B cell (primary cell): Measurements from ENCODE around the gene SLC5A10. TPM values are rescaled to one million over a fixed set of nuclear protein-coding genes. Genes with fewer than 3 reads are reported as not detected.
A peak's percentile ranks its signal among the peaks of the same experiment; 100 is the strongest.
"Not testable (repeated sequence)": the region's sequence is repeated elsewhere in the genome, so short reads cannot be mapped to it uniquely, and the experiment has no call there.

ENCODE experiments used
- ATAC-seq: fragments of 200-7000 bp; cut with Tn5 transposase; one replicate; pipeline ENCODE4 v1.10.0; 2021; ENCODE audit warnings: low read depth, mild to moderate bottlenecking, moderate number of reproducible peaks, moderate library complexity
- CTCF ChIA-PET: fragments of 350-600 bp; sonication (Branson Sonifier 250); formaldehyde crosslinking; loops from one replicate; lab custom pipeline; 2021; ENCODE audit warnings: antibody characterized with exemption, inconsistent platforms; lab: Charles Lee
- POLR2A ChIA-PET: fragments of 350-600 bp; sonication (Branson Sonifier 250); formaldehyde crosslinking; loops from one replicate; lab custom pipeline; 2021; ENCODE audit warnings: antibody characterized with exemption; lab: Charles Lee
- DNase-seq: peaks from one replicate; pipeline ENCODE4 v3.0.0; 2013
- H2AFZ ChIP-seq: 2 replicates; pipeline ENCODE4 v1.6.1; 2012; ENCODE audit warnings: mild to moderate bottlenecking, low read depth, low read length; ENCODE audit not compliant: insufficient read depth, poor library complexity, severe bottlenecking
- H3K27ac ChIP-seq, 2 donors: 1 replicate in 1 of 2; 2 replicates in 1 of 2; pipeline ENCODE4 v1.5.1; 2012 to 2013; ENCODE audit warnings: low read length in 2 of 2, mild to moderate bottlenecking in 2 of 2, moderate library complexity in 1 of 2
- H3K27me3 ChIP-seq, 4 experiments: fragments of 200-600 bp in 1 of 4; sonication (generic) in 1 of 4; replicated peaks in 1 of 4; 1 replicate in 2 of 4; 2 replicates in 2 of 4; pipeline versions ENCODE4 v1.6.1 to v1.7.0; 2013 to 2016; ENCODE audit warnings: low read length in 3 of 4, mild to moderate bottlenecking in 2 of 4, mixed read lengths in 1 of 4, moderate library complexity in 1 of 4; ENCODE audit not compliant: insufficient read depth in 4 of 4, control insufficient read depth in 3 of 4; ENCODE audit errors: control extremely low read depth in 1 of 4
- H3K36me3 ChIP-seq, 2 experiments: replicated peaks in 1 of 2; 1 replicate in 1 of 2; 2 replicates in 1 of 2; pipeline versions ENCODE4 v1.6.1 to v1.7.1; 2013; ENCODE audit warnings: low read length in 1 of 2; ENCODE audit not compliant: insufficient read depth in 2 of 2, control insufficient read depth in 1 of 2; ENCODE audit errors: control extremely low read depth in 1 of 2, extremely low read depth in 1 of 2
- H3K4me1 ChIP-seq, 2 donors: fragments of 200-600 bp in 1 of 2; sonication (generic) in 1 of 2; 1 replicate in 1 of 2; 2 replicates in 1 of 2; pipeline versions ENCODE4 v1.5.1 to v1.6.1; 2013 to 2017; ENCODE audit warnings: low read length in 2 of 2; ENCODE audit not compliant: control insufficient read depth in 2 of 2, insufficient read depth in 2 of 2
- H3K4me2 ChIP-seq: replicated peaks from 2 replicates; pipeline ENCODE3; 2012; ENCODE audit warnings: mild to moderate bottlenecking, low read depth, low read length; ENCODE audit not compliant: poor library complexity, severe bottlenecking
- H3K4me3 ChIP-seq, 5 experiments: fragments of 200-600 bp in 1 of 5; sonication (generic) in 1 of 5; 1 replicate in 3 of 5; 2 replicates in 2 of 5; pipeline versions ENCODE4 v1.5.1 to v1.7.0; 2011 to 2016; ENCODE audit warnings: low read length in 4 of 5, mild to moderate bottlenecking in 4 of 5, low read depth in 2 of 5, control low read depth in 1 of 5, moderate library complexity in 1 of 5; ENCODE audit not compliant: insufficient read depth in 1 of 5; ENCODE audit errors: control extremely low read depth in 1 of 5, extremely low read depth in 1 of 5
- H3K79me2 ChIP-seq: fragments of 200-600 bp; sonication (generic); one replicate; pipeline ENCODE4 v1.6.0; 2016; ENCODE audit warnings: low read length; ENCODE audit not compliant: control insufficient read depth, insufficient read depth
- H3K9ac ChIP-seq: fragments of 200-600 bp; sonication (generic); 2 replicates; pipeline ENCODE4 v1.6.1; 2017; ENCODE audit warnings: mild to moderate bottlenecking, low read length, moderate library complexity
- H3K9me3 ChIP-seq, 3 donors: one replicate each; pipeline versions ENCODE4 v1.6.1 to v1.7.1; 2013; ENCODE audit warnings: low read length in 2 of 3; ENCODE audit not compliant: control insufficient read depth in 2 of 3, insufficient read depth in 1 of 3; ENCODE audit errors: control extremely low read depth in 1 of 3
- H4K20me1 ChIP-seq: 2 replicates; pipeline ENCODE4 v1.6.0; 2012; ENCODE audit warnings: mild to moderate bottlenecking, low read length; ENCODE audit not compliant: insufficient read depth, control insufficient read depth, poor library complexity, severe bottlenecking
- H3K27ac Mint-ChIP-seq: one replicate; pipeline ENCODE4 v1.8.0; 2021; ENCODE audit warnings: mixed read lengths
- H3K27me3 Mint-ChIP-seq: one replicate; pipeline ENCODE4 v1.8.0; 2021; ENCODE audit warnings: mixed read lengths
- H3K4me1 Mint-ChIP-seq: one replicate; pipeline ENCODE4 v1.8.0; 2021; ENCODE audit warnings: mixed read lengths
- H3K4me3 Mint-ChIP-seq: one replicate; pipeline ENCODE4 v1.8.0; 2021; ENCODE audit warnings: mixed read lengths
- H3K9me3 Mint-ChIP-seq: one replicate; pipeline ENCODE4 v1.8.0; 2022; ENCODE audit warnings: mixed read lengths; ENCODE audit not compliant: insufficient read depth
- WGBS: methylation state at CpG from one replicate; pipeline ENCODE4 v1.1.5; 2013; ENCODE audit warnings: missing lambda C conversion rate; ENCODE audit not compliant: insufficient coverage; 5-methylcytosine and 5-hydroxymethylcytosine counted together
- intact Hi-C: fragments of 100-400 bp; cut with micrococcal nuclease; formaldehyde crosslinking; loops from one replicate; pipeline ENCODE4 v1.10.0; 2022
- polyA plus RNA-seq: library from polyadenylated mRNA; depleted of rRNA; stranded (reverse); fragments of >200 nt; gene quantifications from 2 replicates; pipeline ENCODE4 v1.2.3, GENCODE V29; 2012
- total RNA-seq, 2 donors: library from RNA; stranded (reverse); fragments of 120-200 nt in 1 of 2; gene quantifications; 1 replicate in 1 of 2; 2 replicates in 1 of 2; pipeline versions ENCODE4 v1.2.3 to v1.2.4, GENCODE V29; 2013 to 2022
- TF ChIP-seq, protein P1 (sequence below): fragments of 200-600 bp; IDR thresholded peaks from one replicate; pipeline ENCODE4 v1.8.0; 2022; ENCODE audit warnings: antibody characterized with exemption, mild to moderate bottlenecking

Gene SLC5A10
- total and polyA plus RNA-seq, 2 donors (not counting 1 experiment from before 2014, with no cell fraction given): not detected

DNA sequence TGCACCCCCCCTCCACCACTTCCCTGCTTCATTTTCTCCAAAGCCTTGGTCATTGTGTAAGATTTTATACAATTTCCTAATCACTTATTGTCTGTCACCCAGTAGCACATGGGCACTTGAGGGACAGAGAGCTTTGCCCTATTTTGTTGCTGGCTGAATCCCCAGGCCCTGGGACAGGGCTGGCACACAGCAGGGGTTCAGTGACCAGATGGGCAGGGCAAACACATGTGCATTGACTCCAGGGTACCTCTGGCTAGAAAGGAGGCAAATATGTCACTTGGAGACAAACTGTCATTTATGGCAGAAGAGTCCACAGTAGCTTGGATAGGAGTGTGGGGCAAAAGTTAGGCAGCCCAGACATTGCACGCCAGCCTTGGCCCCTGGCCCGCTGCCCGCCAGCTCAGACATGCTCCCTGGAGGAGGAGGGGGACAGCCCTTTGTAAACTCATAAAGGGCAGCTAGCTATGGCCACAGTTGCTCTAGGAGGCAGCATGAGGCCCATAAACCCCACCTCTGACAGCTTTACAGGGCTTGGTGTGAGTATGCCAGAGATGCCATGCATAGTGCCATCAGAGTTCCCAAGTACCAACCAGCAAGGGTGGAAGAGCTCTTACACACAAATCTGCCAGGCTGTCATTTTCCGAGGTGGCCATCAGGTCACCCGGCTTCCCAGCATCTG is 78.9 kb downstream of the SLC5A10 start:
- WGBS: no CpG with 5 or more reads among the region's 5 CpGs
- H3K79me2 ChIP-seq, H3K4me1 ChIP-seq, DNase-seq, H3K27me3 ChIP-seq, H3K4me3 Mint-ChIP-seq, H3K4me1 Mint-ChIP-seq, ATAC-seq, H2AFZ ChIP-seq, CTCF ChIA-PET, H3K9ac ChIP-seq, H3K4me2 ChIP-seq, H3K27ac ChIP-seq, H3K27ac Mint-ChIP-seq, H3K27me3 Mint-ChIP-seq, H3K9me3 Mint-ChIP-seq, H3K36me3 ChIP-seq, H3K4me3 ChIP-seq, H3K9me3 ChIP-seq, POLR2A ChIA-PET, intact Hi-C loops, H4K20me1 ChIP-seq: not testable (repeated sequence)

DNA sequence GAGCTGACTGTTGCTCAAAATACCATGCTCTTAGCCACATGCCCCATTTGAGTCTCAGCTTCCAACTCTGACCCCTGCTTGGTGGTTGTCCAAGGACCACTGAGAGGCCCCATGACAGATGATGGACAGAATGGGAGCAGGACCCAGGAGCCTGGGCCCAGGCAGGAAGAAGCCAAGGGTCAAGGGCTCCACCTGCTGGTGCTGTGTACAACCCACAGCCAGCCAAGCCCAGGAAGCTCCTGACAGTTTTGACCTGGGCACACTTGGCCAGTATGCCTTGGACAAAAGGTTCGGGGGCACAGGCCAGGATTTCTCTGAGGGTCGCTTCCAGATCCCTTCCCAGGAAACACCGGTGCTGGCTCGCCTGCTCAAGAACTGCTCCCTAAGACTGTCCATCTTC is 79.8 kb downstream of the SLC5A10 start:
- H3K27ac ChIP-seq: peak overlapping the region in 1 of 2 donors; percentile 30
- CTCF ChIA-PET, H3K27me3 ChIP-seq, POLR2A ChIA-PET, DNase-seq, intact Hi-C loops, H3K9me3 Mint-ChIP-seq, H3K27ac Mint-ChIP-seq, H3K9ac ChIP-seq, H3K9me3 ChIP-seq, H3K4me1 ChIP-seq, H3K4me3 Mint-ChIP-seq, H3K79me2 ChIP-seq, H3K4me1 Mint-ChIP-seq, H3K4me2 ChIP-seq, H3K36me3 ChIP-seq, H3K4me3 ChIP-seq, H3K27me3 Mint-ChIP-seq, H2AFZ ChIP-seq, H4K20me1 ChIP-seq: not testable (repeated sequence)
- TF ChIP-seq, protein P1, sequence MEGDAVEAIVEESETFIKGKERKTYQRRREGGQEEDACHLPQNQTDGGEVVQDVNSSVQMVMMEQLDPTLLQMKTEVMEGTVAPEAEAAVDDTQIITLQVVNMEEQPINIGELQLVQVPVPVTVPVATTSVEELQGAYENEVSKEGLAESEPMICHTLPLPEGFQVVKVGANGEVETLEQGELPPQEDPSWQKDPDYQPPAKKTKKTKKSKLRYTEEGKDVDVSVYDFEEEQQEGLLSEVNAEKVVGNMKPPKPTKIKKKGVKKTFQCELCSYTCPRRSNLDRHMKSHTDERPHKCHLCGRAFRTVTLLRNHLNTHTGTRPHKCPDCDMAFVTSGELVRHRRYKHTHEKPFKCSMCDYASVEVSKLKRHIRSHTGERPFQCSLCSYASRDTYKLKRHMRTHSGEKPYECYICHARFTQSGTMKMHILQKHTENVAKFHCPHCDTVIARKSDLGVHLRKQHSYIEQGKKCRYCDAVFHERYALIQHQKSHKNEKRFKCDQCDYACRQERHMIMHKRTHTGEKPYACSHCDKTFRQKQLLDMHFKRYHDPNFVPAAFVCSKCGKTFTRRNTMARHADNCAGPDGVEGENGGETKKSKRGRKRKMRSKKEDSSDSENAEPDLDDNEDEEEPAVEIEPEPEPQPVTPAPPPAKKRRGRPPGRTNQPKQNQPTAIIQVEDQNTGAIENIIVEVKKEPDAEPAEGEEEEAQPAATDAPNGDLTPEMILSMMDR: peak; percentile 21
- WGBS: no CpG with 5 or more reads among the region's 4 CpGs
- peak; percentile 42 for ATAC-seq

DNA sequence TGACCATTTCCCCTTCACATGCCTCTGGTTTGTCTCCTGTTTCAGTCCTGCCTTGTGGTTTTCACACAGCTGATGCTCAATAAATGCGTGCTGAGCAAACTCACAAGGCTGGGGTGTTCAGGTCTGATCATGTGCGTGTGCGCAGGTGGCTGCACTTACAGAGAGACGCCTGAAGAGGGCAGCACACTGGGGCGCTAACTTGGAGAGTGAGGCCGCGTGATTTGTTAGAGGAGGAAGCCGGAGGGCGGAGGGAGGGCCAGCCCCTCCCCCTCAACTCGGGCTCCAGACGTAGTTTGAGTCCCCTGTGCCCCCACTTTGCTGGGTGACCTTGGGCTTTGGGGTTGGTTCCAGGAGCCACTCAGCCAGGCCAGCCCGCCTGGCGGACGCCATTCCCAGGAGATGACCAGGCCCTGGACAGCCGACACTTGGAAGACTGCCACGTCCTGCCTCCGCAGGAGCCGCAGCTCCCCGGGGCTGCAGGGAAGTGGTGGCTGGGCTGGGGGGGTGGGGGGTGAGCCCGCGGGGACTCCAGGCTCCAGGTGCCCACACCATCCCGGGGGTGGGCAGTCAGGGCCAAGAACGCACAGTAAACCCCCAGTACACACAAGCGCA is 80.5 kb downstream of the SLC5A10 start:
- H4K20me1 ChIP-seq, H3K36me3 ChIP-seq, H3K27me3 ChIP-seq, H3K9me3 Mint-ChIP-seq, H3K4me2 ChIP-seq, H3K9ac ChIP-seq, H3K4me3 Mint-ChIP-seq, CTCF ChIA-PET, H3K27me3 Mint-ChIP-seq, H3K4me3 ChIP-seq, POLR2A ChIA-PET, H3K27ac Mint-ChIP-seq, H3K79me2 ChIP-seq, intact Hi-C loops, DNase-seq, H3K4me1 Mint-ChIP-seq, H3K9me3 ChIP-seq, H3K4me1 ChIP-seq, H3K27ac ChIP-seq, H2AFZ ChIP-seq: not testable (repeated sequence)
- peak; percentile 84 for ATAC-seq
- no CpG with 5 or more reads among the region's 24 CpGs for WGBS
